C1 segment of cervical spinal cord (tissue), 14 donors: Measurements from ENCODE around the gene OMP.

Experiments
- DNase-seq, 14 donors: peaks; one replicate each; lab custom pipeline; 2025; lab: John Stamatoyannopoulos, UW

Gene OMP

DNA sequence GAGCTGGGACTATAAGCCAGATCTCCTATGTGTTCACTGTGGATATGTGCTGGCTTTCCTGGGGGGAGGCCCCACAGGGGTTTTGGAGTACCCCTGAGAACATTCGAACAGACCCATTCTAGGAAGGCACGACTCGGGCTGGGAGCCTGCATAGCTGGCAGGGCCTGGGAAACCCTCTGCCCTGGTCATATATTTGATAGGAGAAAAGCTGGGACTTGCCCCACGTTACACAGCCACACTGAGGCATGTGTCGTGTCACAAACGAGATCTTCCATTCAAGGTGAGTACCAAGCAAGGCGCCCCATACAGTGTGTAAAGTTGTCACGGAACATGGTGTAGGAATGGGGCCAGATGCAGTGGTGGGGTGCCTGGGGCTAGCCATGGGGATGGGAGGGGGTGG is 36.6 kb downstream of the OMP start:
- DNase-seq, result no peak

DNA sequence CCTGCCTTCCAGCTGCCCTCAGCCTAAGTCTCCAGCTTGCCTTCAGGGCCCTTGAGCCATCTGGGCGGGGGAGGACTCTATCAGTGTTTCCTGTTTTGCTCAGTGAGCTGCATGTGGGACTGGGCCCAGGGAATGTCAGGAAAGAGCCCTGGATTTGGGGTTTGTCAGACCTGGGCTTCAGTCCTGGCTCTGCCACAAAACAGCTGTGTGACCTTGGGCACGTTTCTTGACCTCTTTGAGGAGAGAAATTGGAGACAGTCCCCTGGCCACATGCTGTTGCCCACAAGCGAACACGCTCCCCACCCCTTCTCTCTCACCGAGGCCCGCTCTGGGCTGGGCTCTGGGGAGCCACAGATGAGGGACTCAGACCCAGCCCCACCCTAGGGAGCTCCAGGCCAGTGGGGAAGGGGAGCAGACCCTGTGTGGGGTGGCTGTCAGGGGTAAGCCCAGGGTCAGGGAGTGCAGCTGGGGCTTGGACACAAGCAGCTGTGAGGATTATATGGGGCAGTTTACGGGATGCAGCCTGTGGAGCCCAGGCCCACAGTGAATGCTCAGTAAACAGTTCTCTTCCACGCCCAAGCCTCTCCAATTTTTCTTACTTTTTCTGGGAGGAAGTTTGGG is 37.7 kb downstream of the OMP start:
- no peak for DNase-seq

DNA sequence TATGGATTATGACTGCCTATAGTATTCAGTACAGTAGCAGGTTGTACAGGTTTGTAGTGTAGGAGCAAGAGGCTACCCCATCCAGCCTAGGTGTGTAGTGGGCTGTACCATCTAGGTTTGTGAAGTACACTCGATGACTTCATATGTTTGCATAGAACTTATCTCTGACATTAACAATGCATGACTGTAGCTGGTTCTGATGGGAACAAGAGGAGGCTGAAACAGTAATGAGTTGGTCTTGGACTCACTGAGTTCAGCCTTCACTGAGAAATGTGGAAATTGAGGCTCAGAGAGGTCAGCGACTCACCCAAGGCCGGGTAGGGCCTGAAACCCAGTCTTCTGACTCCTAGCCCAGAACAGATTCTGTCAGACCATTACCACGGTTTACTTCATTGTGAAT is 38.4 kb downstream of the OMP start:
- DNase-seq, result no peak

DNA sequence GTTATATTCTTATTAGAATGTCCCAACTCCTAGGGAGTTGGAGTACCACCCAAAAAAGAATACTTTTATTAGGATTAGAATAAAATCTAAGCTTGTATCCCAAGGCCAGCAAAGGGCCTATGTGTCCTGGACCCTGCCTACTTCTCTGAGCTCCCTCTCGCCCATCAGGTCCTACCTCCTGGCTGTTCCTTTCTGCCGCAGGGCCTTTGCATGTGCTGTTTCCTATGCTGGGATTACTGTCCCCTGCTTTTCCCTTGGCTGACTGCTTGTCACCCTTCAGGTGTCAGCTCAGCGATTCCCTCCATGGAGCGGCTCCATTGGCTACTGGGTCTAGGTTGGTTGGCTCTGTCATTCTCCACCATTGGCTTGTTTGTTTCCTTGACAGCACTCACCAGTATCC is 38.8 kb downstream of the OMP start:
- DNase-seq, result no peak

DNA sequence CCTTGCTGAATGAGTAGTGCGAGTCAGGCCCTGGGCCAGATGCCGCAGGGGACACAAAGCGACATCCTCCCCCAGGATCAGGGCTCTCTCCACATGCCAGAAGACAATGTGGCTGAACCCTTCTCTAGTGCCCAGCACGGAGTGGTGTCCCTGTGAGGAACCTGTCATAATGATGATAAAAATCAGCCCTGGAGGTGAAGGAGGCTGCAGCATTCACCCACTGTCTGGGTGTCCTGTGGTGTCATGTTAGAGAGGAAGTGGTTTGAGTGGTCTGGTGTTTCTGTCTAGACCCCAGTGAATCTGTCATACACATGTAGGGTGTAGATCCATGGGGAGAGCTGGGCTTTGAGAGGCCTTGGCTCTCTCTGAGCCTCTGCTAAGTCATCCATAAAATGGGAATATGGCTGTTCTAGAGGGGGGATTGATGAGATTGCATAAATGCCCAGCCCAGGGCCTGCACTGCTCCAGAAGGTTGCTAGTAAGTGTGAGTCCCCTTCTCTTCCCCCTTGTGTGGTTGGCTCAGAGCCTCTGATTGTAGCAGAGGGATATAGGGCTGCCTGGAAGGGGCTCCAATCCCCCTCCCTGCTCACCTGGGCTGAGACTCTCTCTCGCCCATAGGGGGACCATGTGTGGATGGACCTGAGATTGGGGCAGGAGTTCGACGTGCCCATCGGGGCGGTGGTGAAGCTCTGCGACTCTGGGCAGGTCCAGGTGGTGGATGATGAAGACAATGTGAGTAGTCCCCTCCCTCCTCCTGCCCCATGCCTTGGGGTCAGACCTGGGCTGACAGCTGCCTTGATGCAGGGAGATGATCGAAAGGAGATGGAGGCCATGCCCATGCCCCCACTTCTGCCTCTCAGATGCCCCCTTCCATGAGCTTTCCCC is 39.7 kb downstream of the OMP start:
- no peak for DNase-seq

DNA sequence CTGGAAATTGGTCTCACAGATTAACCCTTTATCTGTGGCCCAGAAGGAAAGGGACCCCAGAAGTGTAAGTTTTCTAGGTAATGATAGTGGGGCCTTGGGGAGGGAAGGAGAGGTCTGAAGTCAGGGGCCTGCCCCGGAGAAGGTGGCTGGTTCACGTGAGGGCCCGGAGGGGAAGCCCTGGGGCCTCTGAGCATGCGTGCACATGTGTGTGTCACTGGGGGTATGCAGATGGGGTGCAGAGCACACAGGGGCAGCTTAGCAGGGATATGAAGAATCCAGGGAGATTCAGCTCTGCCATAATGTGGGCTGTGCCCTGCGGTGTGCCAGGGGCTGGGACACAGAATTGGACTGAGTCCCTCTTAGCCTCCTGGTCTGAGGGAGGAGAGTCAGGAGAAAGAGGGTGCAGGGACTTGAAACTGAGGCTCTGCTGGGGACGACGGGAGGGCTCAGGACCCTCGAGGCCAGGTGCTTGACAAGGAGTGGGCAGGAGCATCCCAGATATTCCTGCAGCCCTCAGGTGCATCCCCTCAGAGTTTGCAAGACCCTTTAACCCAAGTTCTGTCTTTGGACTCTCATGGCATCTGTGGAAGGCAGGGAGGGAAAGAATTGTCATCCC is 40.9 kb downstream of the OMP start:
- no peak for DNase-seq

DNA sequence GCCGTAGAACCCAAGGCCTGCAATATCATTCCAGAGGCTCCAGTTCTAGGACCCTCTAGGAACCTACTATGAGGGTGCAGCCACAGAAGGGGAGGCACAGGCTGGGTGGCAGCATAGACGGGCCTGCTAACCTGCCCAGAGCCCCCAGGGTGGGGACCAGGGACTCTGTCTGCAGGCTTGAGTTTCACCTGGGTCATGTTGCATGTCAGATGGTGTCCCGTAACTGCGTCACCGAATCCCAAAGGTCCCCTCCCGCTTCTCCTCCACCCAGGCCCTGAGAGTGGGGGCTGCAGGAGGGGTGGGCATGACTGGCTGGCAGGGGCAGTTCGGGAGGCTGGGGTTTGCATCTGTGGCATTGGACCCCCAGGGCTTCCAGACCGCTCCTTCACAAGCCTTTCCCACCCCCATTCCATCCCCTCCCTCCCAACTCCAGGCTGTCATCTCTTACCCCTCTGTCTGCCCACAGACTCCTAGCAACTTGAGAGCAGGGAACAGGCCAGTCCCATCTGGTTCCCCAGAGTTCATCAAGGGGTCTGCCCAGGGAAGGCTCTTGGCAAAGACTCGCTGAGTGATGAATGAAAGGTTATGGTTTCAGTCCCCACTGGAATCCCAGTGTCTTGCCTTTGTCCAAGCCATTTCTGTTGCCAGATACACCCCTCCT is 41.7 kb downstream of the OMP start:
- no peak for DNase-seq

DNA sequence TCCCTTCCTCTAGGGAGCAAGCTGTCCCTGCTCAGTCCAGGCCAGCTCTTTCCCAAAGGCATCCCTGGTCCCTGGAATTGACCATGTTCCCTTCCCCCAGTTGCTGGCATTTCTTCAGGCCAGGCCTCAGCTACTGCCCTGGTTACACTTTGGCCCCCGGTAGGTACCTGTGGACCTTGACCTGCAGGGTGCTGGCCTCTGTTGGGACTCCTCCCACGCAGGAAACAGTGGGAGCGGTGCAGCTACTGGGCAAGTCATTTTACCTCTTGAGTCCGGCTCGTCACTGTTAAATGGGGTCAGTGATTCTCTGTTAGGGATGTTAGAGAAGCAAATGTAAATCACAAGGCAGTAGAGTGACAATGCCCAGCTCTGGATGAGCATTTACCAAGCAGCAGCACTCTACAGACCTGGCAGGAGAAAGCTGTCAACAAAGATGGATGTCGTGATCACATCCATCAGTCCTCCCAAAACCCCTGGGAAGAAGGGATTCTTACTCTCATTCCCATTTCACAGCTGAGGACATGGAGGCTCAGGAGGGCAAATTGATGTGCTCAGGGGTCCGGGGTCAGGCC is 42.3 kb downstream of the OMP start:
- DNase-seq, result no peak

DNA sequence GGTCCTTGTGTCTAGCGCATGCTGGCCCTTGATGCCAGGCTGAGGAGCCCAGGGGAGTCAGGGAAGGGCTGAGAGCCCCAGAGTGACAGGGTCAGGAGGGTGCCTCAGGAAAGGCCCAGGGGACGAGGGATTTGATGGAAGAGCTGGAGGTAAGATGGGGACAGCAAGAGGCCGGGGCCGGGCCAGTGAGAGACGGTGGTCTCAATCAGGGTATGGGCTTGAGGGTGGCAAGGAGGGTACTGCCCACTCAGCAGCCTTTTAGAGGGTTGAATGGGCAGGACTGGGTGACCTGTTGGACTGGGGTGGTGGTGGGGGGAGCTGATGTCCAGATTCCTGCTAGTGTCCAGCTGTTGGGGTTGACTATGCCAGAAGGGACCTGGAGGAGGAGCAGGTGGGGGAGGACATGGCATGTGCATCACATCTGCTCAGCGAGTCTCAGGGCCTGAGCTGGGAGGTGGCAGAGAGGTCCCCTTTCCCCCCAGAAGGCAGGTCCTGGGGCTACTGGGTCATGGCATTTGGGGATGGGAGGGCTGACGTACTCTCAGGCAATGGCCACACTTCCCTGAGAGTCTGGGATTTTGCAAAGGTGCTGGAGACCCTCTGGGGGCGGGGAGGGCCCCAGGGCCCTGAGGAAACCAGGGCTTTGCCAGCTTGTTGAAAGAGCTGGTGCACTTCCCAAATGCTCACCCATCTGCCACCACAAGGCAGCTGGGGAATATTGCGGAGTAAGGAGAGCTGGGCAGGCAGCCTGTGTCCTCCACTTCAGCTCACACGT is 43.8 kb downstream of the OMP start:
- peak in 1 of 14 donors; percentile 19 for DNase-seq

DNA sequence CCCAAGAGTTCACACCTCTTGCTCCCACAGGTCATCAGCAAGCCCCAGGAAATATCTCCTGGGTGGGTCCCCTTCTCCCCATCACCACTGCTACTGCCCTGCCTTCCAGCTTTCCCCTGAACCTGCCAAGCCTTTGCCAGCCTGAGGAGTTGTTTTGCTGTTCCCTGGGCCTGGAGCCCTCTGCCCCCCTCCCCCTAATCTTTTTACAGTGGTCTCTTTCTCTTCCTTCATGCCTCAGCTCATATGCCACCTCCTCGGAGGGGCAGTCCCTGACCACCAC is 44.3 kb downstream of the OMP start:
- no peak for DNase-seq

DNA sequence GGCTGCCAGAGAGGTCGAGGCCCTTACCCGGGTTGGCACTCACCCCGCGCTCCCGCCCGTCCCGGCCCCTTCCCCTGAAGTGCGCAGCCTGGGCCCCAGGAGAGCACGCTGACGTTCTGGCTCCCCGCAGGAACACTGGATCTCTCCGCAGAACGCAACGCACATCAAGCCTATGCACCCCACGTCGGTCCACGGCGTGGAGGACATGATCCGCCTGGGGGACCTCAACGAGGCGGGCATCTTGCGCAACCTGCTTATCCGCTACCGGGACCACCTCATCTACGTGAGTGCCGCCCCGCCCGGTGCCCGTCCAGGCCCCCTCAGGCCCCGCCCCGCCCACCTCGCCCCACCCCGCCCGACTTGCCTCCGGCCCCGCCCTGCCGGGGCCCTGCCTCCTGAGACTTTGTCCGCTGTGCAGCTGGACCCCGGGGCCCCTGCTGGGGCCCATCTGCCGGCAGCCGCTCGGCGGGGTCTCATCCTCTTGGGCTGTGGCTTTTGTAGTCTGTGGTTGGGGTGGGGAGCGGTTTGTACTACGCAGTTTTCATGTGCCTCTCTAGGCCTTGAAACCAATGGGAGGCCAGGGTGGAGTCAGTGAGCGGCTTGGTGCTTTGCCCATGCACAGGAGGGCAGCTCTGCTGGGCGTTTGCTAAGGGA is 45.2 kb downstream of the OMP start:
- DNase-seq, result no peak

DNA sequence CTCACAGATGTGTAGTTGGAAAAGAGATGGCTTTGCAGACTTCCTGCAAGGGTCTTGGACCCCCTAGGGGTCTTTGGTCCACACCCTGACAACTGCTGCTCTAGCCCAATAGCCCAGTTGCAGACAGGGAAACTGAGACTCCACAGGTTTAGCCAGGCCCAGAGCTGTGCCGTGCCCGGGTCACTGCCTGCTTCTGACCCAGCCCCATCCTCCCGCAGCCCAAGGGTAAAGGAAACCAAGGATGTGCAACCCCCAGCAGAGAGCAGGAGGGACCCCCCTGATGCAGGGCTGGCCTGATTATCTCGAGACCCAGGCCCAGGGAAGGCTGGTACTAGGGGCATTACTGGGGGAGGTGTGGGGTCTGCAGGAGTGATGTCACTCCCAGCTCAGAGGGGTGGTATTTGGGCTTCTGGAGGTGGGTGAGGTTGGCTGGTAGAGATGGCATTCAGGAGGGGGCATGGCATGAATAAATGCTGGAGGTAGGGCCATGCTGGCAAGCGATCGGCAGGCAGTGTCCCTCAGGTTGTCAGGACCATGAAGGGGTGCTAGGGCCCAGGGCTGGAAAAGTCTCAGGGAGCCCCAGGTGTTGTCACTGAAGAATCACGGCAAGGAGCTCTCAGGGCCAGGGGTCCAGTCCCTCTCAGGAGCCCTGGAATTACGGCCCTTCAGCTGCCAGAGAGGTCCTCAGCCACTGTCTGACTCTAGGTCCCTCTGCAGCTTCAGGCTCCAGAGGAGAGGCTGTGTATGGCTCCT is 46.5 kb downstream of the OMP start:
- no peak for DNase-seq

DNA sequence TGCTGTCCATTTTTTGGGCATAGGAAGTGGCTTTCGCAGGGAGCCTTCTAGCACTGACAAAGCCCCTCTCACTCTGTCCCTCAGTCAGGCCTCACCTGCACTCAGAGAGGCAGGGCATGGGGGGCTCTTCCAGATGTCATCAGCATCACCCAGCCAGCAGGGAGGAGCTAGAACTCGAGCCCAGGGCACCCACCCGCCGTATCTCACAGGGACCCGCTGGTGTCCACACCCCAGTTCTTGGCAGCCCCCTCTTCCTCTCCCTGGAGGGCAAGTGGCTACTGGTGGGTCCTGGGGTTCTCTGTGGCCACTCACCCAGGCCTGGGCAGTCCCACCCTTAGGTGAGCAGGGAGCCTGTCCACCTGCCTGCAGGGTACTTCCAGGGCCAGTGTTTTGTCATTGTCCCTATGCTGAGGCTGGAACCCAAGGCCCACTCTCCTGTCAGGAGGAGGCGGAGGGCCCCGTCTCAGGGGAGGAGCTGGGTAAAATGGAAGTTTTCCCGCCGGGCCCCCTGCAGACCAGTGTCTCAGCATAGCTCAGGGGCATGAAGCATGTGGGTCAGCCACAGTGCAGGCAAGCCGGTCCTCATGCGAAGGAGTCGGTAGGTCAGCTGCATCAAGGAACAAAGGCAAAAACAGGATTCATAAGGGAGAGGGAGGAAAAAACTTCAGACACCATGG is 47.2 kb downstream of the OMP start:
- DNase-seq, result no peak

DNA sequence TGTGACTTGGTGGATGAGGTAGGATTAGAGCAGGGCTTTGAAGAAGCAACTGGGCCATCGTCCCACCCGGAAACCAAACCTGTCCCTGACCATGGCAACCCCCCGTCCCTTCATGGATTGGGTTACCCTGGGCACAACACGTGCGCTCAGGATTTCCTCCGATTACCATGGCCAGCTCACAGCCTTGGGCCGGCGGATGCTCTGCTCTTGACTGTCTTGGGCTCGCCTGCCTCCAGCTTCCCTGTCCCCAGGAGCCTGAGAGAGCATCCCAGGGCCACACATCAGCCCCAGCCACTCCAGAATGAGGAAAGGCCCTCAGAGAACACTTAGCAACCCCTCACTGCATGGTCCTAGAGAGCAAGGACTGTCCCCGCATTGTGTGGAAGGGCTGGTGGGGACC is 48.2 kb downstream of the OMP start:
- DNase-seq, result no peak

DNA sequence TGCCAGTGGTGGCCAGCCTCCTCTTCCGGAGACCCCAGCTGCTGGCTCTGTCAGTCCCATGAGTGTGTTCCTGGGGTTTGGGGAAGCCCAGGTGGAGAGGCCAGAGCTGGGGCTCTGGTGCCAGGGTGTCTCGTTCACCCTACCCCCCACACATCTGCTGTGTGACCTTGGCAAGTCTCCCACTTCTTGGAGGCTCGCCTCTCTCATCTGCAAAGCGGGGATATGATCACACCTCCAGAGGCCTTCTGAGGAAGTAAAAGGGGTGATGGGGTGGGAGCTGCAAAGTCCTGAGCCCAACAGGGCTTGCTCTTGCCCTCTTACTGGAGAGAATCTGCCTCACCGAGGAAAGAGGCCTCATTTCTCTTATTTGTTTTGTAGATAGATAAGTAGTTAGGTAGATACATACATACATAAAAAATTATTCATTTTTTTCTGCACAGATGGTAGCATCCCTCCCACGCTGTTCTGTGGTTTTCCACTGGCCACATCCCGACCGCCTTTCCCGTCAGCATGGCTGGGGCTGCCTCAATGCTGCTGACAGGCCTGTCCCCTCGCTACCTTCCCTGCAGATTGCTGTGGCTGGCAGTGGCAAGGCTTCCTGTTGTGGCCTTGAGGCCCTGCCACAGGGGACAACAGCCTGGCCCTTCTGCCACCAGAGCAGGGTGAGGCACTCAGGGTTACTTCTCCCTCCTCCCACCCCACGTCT is 49.3 kb downstream of the OMP start:
- DNase-seq, result no peak

DNA sequence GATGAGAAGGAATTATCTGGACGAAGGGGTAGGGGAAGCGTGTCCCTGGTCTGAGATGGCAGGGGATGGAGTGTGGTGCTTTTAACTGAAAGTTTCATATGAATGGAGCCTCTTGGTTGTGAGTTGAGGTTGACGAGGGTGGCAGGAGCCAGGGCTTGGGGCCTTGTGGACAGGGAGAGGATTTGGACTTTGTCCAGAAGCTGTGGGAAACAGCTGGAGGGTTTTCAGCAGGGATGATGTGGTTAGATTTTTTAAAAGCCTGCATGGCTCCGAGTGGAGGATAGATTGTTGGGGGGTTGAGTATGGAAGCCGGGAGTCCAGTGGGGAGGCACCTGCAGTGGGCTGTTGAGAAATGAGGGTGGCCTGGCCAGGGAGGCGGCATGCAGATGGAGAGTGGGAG is 50.2 kb downstream of the OMP start:
- no peak for DNase-seq
